ENCODE data around the gene CLK4.

DNA sequence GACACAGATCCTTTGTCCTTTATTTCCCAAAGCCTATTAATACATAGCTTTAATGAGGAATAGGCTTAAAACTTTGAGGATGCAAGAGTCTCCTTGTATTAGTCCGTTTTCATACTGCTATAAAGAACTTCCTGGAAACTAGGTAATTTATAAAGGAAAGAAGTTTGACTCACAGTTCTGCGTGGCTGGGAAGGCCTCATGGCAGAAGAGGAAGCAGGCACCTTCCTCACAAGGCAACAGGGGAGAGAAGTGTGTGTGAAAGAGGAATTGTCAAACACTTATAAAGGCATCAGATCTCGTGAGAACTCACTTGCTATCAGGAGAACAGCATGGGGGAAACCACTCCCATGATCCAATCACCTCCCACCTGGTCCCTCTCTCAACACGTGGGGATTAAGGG lies 5.4 kb upstream of the CLK4 start:
- TF ChIP-seq, protein P1, sequence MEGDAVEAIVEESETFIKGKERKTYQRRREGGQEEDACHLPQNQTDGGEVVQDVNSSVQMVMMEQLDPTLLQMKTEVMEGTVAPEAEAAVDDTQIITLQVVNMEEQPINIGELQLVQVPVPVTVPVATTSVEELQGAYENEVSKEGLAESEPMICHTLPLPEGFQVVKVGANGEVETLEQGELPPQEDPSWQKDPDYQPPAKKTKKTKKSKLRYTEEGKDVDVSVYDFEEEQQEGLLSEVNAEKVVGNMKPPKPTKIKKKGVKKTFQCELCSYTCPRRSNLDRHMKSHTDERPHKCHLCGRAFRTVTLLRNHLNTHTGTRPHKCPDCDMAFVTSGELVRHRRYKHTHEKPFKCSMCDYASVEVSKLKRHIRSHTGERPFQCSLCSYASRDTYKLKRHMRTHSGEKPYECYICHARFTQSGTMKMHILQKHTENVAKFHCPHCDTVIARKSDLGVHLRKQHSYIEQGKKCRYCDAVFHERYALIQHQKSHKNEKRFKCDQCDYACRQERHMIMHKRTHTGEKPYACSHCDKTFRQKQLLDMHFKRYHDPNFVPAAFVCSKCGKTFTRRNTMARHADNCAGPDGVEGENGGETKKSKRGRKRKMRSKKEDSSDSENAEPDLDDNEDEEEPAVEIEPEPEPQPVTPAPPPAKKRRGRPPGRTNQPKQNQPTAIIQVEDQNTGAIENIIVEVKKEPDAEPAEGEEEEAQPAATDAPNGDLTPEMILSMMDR (IDR thresholded peaks at IDR 0.05) = no peak
- no peak for TF ChIP-seq POLR2A (IDR thresholded peaks at IDR 0.05)
